ENCODE data around the gene APOB.

GRCh38 chr2:21020031-21020667 is 23.7 kb downstream of the APOB start:
- TF ChIP-seq, protein P1, sequence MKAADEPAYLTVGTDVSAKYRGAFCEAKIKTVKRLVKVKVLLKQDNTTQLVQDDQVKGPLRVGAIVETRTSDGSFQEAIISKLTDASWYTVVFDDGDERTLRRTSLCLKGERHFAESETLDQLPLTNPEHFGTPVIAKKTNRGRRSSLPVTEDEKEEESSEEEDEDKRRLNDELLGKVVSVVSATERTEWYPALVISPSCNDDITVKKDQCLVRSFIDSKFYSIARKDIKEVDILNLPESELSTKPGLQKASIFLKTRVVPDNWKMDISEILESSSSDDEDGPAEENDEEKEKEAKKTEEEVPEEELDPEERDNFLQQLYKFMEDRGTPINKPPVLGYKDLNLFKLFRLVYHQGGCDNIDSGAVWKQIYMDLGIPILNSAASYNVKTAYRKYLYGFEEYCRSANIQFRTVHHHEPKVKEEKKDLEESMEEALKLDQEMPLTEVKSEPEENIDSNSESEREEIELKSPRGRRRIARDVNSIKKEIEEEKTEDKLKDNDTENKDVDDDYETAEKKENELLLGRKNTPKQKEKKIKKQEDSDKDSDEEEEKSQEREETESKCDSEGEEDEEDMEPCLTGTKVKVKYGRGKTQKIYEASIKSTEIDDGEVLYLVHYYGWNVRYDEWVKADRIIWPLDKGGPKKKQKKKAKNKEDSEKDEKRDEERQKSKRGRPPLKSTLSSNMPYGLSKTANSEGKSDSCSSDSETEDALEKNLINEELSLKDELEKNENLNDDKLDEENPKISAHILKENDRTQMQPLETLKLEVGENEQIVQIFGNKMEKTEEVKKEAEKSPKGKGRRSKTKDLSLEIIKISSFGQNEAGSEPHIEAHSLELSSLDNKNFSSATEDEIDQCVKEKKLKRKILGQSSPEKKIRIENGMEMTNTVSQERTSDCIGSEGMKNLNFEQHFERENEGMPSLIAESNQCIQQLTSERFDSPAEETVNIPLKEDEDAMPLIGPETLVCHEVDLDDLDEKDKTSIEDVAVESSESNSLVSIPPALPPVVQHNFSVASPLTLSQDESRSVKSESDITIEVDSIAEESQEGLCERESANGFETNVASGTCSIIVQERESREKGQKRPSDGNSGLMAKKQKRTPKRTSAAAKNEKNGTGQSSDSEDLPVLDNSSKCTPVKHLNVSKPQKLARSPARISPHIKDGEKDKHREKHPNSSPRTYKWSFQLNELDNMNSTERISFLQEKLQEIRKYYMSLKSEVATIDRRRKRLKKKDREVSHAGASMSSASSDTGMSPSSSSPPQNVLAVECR (CRISPR knock-in tag; IDR thresholded peaks at IDR 0.05; ENCODE audit: borderline replicate concordance) = peak; percentile 26; the same call in 1 of the 2 replicates
- no peak for TF ChIP-seq RAD51 (IDR thresholded peaks at IDR 0.05; ENCODE audit: borderline replicate concordance)
- TF ChIP-seq, protein P2, sequence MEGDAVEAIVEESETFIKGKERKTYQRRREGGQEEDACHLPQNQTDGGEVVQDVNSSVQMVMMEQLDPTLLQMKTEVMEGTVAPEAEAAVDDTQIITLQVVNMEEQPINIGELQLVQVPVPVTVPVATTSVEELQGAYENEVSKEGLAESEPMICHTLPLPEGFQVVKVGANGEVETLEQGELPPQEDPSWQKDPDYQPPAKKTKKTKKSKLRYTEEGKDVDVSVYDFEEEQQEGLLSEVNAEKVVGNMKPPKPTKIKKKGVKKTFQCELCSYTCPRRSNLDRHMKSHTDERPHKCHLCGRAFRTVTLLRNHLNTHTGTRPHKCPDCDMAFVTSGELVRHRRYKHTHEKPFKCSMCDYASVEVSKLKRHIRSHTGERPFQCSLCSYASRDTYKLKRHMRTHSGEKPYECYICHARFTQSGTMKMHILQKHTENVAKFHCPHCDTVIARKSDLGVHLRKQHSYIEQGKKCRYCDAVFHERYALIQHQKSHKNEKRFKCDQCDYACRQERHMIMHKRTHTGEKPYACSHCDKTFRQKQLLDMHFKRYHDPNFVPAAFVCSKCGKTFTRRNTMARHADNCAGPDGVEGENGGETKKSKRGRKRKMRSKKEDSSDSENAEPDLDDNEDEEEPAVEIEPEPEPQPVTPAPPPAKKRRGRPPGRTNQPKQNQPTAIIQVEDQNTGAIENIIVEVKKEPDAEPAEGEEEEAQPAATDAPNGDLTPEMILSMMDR (CRISPR knock-in tag; IDR thresholded peaks at IDR 0.05) = no peak
- peak; percentile 74 to 85 for TF ChIP-seq POLR2A (IDR thresholded peaks at IDR 0.05; ENCODE audit: insufficient read depth in 1 of 2, low read depth in 2 of 2, low read length in 2 of 2)
- no peak for TF ChIP-seq SKIL (CRISPR knock-in tag; IDR thresholded peaks at IDR 0.05; ENCODE audit: borderline replicate concordance)
- TF ChIP-seq CBX5 (CRISPR knock-in tag; IDR thresholded peaks at IDR 0.05; ENCODE audit: borderline replicate concordance) = no peak
- TF ChIP-seq ZNF33B (CRISPR knock-in tag; IDR thresholded peaks at IDR 0.05) = no peak

Measured in HepG2 (cell line).